CD4-positive, alpha-beta T cell (primary cell): ENCODE data around the gene SPTLC1. TPM values are rescaled to one million over a fixed set of nuclear protein-coding genes. Genes with fewer than 3 reads are reported as not detected.

Experiments
- ATAC-seq: fragments of 200-7000 bp; cut with Tn5 transposase; one replicate; pipeline ENCODE4 v1.10.0; 2022; ENCODE audit warnings: mild to moderate bottlenecking; ENCODE audit not compliant: poor library complexity
- CTCF ChIA-PET: fragments of 350-600 bp; sonication (Branson Sonifier 250); formaldehyde crosslinking; loops from one replicate; lab custom pipeline; 2021; ENCODE audit warnings: antibody characterized with exemption, inconsistent platforms; lab: Charles Lee
- POLR2A ChIA-PET: fragments of 350-600 bp; sonication (Branson Sonifier 250); formaldehyde crosslinking; loops from one replicate; lab custom pipeline; 2021; ENCODE audit warnings: antibody characterized with exemption, inconsistent platforms; lab: Charles Lee
- DNase-seq, 14 experiments: peaks; one replicate each; pipeline ENCODE4 v3.0.0-alpha.2; 2013 to 2020; ENCODE audit warnings: mixed read lengths in 2 of 14
- H3K27ac ChIP-seq, 2 donors: one replicate each; pipeline versions ENCODE4 v1.5.1 to v1.7.0; 2013; ENCODE audit warnings: low read length in 2 of 2, low read depth in 1 of 2, mild to moderate bottlenecking in 1 of 2
- H3K27me3 ChIP-seq, 2 experiments: 1 replicate in 1 of 2; 2 replicates in 1 of 2; pipeline versions ENCODE4 v1.6.1 to v1.7.0; 2013; ENCODE audit warnings: low read length in 2 of 2, control low read depth in 1 of 2, mild to moderate bottlenecking in 1 of 2, moderate library complexity in 1 of 2; ENCODE audit not compliant: insufficient read depth in 2 of 2, control insufficient read depth in 1 of 2
- H3K36me3 ChIP-seq: one replicate; pipeline ENCODE4 v1.6.1; 2013; ENCODE audit warnings: low read length, control low read depth; ENCODE audit not compliant: insufficient read depth
- H3K4me1 ChIP-seq: one replicate; pipeline ENCODE4 v1.6.1; 2013; ENCODE audit warnings: low read length, control low read depth; ENCODE audit not compliant: insufficient read depth
- H3K4me3 ChIP-seq: one replicate; pipeline ENCODE4 v1.5.1; 2013; ENCODE audit warnings: mild to moderate bottlenecking, low read length, moderate library complexity
- H3K9me3 ChIP-seq, 2 experiments: 1 replicate in 1 of 2; 2 replicates in 1 of 2; pipeline versions ENCODE4 v1.6.1 to v1.7.0; 2013; ENCODE audit warnings: low read length in 2 of 2, mild to moderate bottlenecking in 2 of 2, control low read depth in 1 of 2, moderate library complexity in 1 of 2; ENCODE audit not compliant: control insufficient read depth in 1 of 2, insufficient read depth in 1 of 2
- H3K27ac Mint-ChIP-seq: one replicate; pipeline ENCODE4 v1.8.0; 2020; ENCODE audit warnings: mixed read lengths
- H3K27me3 Mint-ChIP-seq: one replicate; pipeline ENCODE4 v1.8.0; 2021; ENCODE audit warnings: mixed read lengths
- H3K36me3 Mint-ChIP-seq: one replicate; pipeline ENCODE4 v1.8.0; 2021; ENCODE audit warnings: low read depth, mixed read lengths
- H3K4me1 Mint-ChIP-seq: one replicate; pipeline ENCODE4 v1.8.0; 2021; ENCODE audit warnings: low read depth, mixed read lengths
- H3K4me3 Mint-ChIP-seq: one replicate; pipeline ENCODE4 v1.8.0; 2020; ENCODE audit warnings: mild to moderate bottlenecking, mixed read lengths
- H3K9me3 Mint-ChIP-seq: one replicate; pipeline ENCODE4 v1.8.0; 2020; ENCODE audit warnings: mixed read lengths
- intact Hi-C, 2 experiments: fragments of 100-400 bp; cut with DNase I in 1 of 2; cut with micrococcal nuclease in 1 of 2; formaldehyde crosslinking; loops; one replicate each; pipeline versions ENCODE4 v1.15.1 to v1.9.0; 2023 to 2025; cut with DNase I, micrococcal nuclease
- total RNA-seq, 174 experiments: library from RNA in 2 of 174; stranded (reverse) in 2 of 174; gene quantifications; one replicate each; pipeline ENCODE4 v1.2.3 and lab custom pipeline; 2021 to 2026
- TF ChIP-seq, protein P1 (sequence below): fragments of 200-600 bp; IDR thresholded peaks from one replicate; pipeline ENCODE4 v1.8.0; 2022; ENCODE audit warnings: antibody characterized with exemption, mild to moderate bottlenecking

SPTLC1 gene
- total RNA-seq, 2 experiments from 2014 or later, result 40.9 to 43.0 TPM

DNA sequence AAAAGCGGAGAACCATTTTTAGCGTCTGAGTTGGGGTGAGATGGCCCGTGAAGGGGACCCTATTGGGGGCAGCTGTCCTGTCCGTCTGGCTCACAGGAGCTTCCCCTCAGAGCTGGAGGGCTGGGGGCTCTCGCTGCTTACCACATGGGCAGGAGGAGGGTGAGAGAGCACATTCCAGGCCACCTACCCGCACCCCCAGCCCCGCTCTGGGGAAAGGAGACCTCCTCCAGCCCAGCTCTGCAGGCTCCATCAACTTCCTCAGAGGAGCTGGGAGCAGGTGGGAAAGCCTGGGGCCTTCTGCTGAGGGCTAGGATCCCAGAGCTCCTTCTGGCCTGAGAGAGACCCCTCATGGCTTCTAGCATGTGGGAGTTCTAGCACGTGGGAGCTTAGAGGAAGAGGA, 27.1 kb upstream of the SPTLC1 start:
- H3K9me3 ChIP-seq, result peaks cover 0 to 8% of the 10 kb centered on the region in 2 experiments
- ChIA-PET CTCF (no interaction called here), POLR2A (no interaction called here)
- no peak overlapping the region for H3K4me3 ChIP-seq
- H3K36me3 ChIP-seq, result no peaks in the 10 kb centered on the region
- peaks cover 23 to 25% of the 10 kb centered on the region in 2 experiments for H3K27me3 ChIP-seq
- no peaks in the 10 kb centered on the region for H3K36me3 Mint-ChIP-seq
- DNase-seq, result no peak
- no peak overlapping the region for H3K27ac Mint-ChIP-seq
- intact Hi-C loops, result no loop called here
- peaks cover 14% of the 10 kb centered on the region for H3K4me1 ChIP-seq
- H3K4me1 Mint-ChIP-seq, result peaks cover 10% of the 10 kb centered on the region
- H3K9me3 Mint-ChIP-seq, result no peaks in the 10 kb centered on the region
- H3K27ac ChIP-seq, result no peak overlapping the region
- H3K4me3 Mint-ChIP-seq, result no peak overlapping the region
- TF ChIP-seq, protein P1, sequence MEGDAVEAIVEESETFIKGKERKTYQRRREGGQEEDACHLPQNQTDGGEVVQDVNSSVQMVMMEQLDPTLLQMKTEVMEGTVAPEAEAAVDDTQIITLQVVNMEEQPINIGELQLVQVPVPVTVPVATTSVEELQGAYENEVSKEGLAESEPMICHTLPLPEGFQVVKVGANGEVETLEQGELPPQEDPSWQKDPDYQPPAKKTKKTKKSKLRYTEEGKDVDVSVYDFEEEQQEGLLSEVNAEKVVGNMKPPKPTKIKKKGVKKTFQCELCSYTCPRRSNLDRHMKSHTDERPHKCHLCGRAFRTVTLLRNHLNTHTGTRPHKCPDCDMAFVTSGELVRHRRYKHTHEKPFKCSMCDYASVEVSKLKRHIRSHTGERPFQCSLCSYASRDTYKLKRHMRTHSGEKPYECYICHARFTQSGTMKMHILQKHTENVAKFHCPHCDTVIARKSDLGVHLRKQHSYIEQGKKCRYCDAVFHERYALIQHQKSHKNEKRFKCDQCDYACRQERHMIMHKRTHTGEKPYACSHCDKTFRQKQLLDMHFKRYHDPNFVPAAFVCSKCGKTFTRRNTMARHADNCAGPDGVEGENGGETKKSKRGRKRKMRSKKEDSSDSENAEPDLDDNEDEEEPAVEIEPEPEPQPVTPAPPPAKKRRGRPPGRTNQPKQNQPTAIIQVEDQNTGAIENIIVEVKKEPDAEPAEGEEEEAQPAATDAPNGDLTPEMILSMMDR, result no peak
- no peak for ATAC-seq
- peaks cover 73% of the 10 kb centered on the region for H3K27me3 Mint-ChIP-seq

DNA sequence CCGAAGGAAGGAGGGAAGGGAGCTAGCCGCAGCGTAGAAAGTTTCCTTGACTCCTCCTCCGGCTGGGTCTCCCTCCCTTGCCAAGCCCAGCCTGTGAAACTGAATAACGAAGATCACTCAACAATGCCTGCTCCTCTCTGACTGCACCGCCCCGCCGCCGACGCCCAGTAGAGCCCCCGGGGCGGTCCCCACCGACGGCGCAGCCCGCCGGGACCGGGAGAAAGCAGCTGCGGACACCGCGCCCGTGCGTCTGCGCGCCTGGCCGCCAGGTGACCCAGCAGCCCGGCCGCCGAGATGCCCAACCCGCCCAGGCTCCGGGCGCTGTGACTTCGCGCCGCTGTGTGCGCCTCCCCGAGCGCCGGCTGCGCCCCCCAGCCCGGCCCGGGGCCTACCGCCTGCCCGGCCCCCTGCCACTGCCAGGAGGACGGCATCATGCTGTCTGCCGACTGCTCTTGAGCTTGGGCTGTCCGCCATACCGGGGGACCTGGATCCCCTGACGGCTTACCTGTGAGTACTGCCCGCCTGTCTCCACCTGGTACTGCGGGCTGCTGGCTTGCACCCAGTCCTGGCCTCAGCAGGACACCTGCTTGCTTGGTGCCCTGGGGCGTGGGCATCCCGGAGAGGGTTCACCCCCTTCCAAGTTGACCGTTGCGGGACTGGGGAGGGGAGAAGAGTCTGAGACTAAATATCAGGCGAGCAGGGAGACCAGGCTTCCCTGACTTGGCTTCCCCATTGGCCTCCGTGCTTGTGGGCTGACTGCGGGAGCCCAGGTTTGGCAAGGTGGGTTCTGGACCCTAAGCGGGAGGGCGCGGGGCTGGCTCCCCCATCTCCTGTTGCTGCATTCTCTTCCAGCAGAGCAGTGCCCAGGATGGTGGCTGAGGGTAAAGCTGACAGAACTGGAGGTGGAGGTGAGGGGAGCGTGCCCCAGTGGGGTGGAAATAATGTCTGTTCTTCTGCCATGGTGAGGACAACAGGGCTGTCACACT, 26.2 kb upstream of the SPTLC1 start:
- no peaks in the 10 kb centered on the region for H3K36me3 Mint-ChIP-seq
- H3K4me3 Mint-ChIP-seq, result peak overlapping the region; percentile 80
- H3K27me3 Mint-ChIP-seq, result peaks cover 67% of the 10 kb centered on the region
- no peak for ATAC-seq
- intact Hi-C loops, result loop anchor here in 1 of 2 experiments (2.0 kb wide), 1 partner anchor 649 kb away; no protein-coding TSS in a partner anchor
- no peaks in the 10 kb centered on the region for H3K36me3 ChIP-seq
- CTCF ChIA-PET, result interaction anchor here (0.8 to 1.7 kb wide), 6 partner anchors 16 to 591 kb away, joined by 3 to 11 read pairs (median 5); no protein-coding TSS in a partner anchor
- H3K27ac Mint-ChIP-seq, result no peak overlapping the region
- H3K4me1 ChIP-seq, result peaks cover 14% of the 10 kb centered on the region
- H3K27ac ChIP-seq, result no peak overlapping the region
- peak overlapping the region; percentile 14 for H3K4me3 ChIP-seq
- POLR2A ChIA-PET, result interaction anchor here (1.1 to 1.3 kb wide), 2 partner anchors 24 to 27 kb away, joined by 3 to 4 read pairs; no protein-coding TSS in a partner anchor
- no peak for DNase-seq
- H3K4me1 Mint-ChIP-seq, result peaks cover 10% of the 10 kb centered on the region
- peaks cover 0 to 8% of the 10 kb centered on the region in 2 experiments for H3K9me3 ChIP-seq
- H3K27me3 ChIP-seq, result peaks cover 21 to 25% of the 10 kb centered on the region in 2 experiments
- TF ChIP-seq, protein P1, result no peak
- H3K9me3 Mint-ChIP-seq, result no peaks in the 10 kb centered on the region

DNA sequence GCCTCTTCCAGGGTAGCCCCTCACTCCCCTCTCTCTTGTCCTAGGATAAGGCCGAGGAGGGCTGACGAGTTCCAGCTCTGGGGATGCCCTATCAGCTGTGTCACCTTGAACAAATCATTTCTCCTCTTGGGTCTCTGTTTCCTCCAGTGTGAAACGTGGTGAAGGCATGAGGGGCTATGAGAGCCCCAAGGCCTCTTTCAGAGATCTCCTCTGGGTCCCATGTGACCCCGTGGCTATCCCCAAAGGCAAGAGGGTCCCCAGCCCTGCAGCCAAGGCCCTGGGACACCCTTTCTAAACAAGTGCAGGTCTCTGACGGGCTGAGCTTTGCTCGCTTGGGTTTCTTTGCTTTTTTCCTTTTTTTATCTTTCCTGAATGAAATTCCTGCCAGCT, 25.5 kb upstream of the SPTLC1 start:
- no peaks in the 10 kb centered on the region for H3K9me3 Mint-ChIP-seq
- ATAC-seq (no peak), DNase-seq (no peak)
- peaks cover 63% of the 10 kb centered on the region for H3K27me3 Mint-ChIP-seq
- intact Hi-C loops, result loop anchor here (1.0 to 2.0 kb wide), 2 partner anchors 494 to 650 kb away; no protein-coding TSS in a partner anchor
- Histone ChIP-seq H3K4me1 (peaks cover 14% of the 10 kb centered on the region), H3K9me3 (peaks cover 0 to 8% of the 10 kb centered on the region in 2 experiments), H3K27ac (no peak overlapping the region), H3K36me3 (no peaks in the 10 kb centered on the region), H3K27me3 (peaks cover 21 to 22% of the 10 kb centered on the region in 2 experiments), H3K4me3 (peak overlapping the region; percentile 14)
- H3K27ac Mint-ChIP-seq, result no peak overlapping the region
- ChIA-PET CTCF (interaction anchor here (0.8 to 1.7 kb wide), 11 partner anchors 11 to 592 kb away, joined by 3 to 11 read pairs (median 3); no protein-coding TSS in a partner anchor), POLR2A (interaction anchor here (0.5 to 1.3 kb wide), 3 partner anchors 24 to 888 kb away, joined by 3 to 4 read pairs (median 3); no protein-coding TSS in a partner anchor)
- no peaks in the 10 kb centered on the region for H3K36me3 Mint-ChIP-seq
- TF ChIP-seq, protein P1, result no peak
- peak overlapping the region; percentile 80 for H3K4me3 Mint-ChIP-seq
- peaks cover 10% of the 10 kb centered on the region for H3K4me1 Mint-ChIP-seq
